Measurements from ENCODE around the gene DTYMK. TPM values are rescaled to one million over a fixed set of nuclear protein-coding genes. Genes with fewer than 3 reads are reported as not detected.

The DTYMK gene
- total and polyA plus RNA-seq, 2 donors (not counting 1 experiment from before 2014, with no cell fraction given) = 19.5 to 26.3 TPM

DNA sequence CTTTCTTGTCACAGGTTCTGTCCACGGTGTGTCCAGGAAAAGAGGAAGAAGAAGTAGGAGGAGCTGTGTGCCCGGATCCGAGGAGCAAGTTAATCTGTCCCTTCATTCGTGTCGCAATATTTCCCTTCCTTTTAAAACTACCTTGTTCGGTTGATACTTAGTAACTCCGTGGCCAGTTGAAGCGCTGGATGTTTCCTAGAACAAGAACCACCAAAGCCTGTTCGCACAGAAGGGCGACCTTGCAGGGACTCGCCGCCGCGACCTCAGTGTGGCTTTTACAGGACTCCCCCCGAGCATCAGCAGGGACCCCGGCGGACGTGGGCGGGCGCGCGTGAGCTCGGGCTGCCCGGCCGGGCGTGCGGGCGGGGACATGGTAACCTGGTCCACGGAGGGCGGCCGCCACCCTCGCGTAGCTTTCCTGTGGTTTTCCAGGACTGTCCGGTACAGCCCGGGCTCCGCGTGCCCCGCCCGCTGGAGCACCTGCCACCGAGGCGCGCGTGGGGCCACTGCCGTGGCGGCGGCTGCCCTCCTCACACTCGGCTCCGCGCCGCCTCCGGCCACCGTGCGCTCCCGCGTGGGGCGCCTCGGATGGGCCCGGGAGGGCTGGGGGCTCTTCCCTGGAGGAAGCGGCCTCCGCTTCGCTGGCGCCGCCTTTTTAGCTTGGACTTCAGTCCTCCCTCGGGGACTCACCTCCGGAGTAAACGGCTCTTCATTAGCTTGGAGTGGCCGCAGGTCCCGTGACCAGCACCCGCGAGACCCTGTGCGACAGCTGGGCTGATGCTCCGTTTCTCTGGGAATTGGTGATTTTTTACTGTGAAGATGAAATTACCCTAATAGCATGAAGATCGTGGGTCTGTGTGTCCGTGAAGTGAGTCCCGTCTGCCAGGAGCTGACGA is 38.6 kb upstream of the DTYMK start:
- no peaks in the 10 kb centered on the region for H3K4me1 ChIP-seq (ENCODE audit: control insufficient read depth in 2 of 2, insufficient read depth in 2 of 2, low read length in 2 of 2)
- H3K79me2 ChIP-seq (ENCODE audit: control insufficient read depth, insufficient read depth, low read length) = peaks cover 14% of the 10 kb centered on the region
- Mint-ChIP-seq H3K4me3 (no peak overlapping the region), H3K27me3 (no peaks in the 10 kb centered on the region), H3K4me1 (peaks cover 5% of the 10 kb centered on the region), H3K9me3 (ENCODE audit: insufficient read depth) (no peaks in the 10 kb centered on the region), H3K27ac (no peak overlapping the region)
- intact Hi-C loops (cut with micrococcal nuclease) = no loop called here
- WGBS (ENCODE audit: insufficient coverage) = 97% methylated on average over 62 of the region's 76 CpGs
- ChIA-PET POLR2A (no interaction called here), CTCF (interaction anchor here (0.8 to 1.7 kb wide), 4 partner anchors 8 to 153 kb away, joined by 3 to 5 read pairs (median 4); partner anchors contain the start of gene ING5)
- H3K4me3 ChIP-seq (ENCODE audit: control extremely low read depth in 1 of 5, extremely low read depth in 1 of 5, insufficient read depth in 1 of 5, low read depth in 2 of 5, low read length in 4 of 5) = no peak overlapping the region
- H2AFZ ChIP-seq (ENCODE audit: insufficient read depth, low read depth, low read length, poor library complexity, severe bottlenecking) = no peak overlapping the region
- H3K27ac ChIP-seq (ENCODE audit: low read length in 2 of 2) = no peak overlapping the region
- peaks cover 2 to 29% of the 10 kb centered on the region in 2 experiments for H3K36me3 ChIP-seq (replicated peaks in 1 of 2; ENCODE audit: control extremely low read depth in 1 of 2, control insufficient read depth in 1 of 2, extremely low read depth in 1 of 2, insufficient read depth in 2 of 2, low read length in 1 of 2)
- H3K9me3 ChIP-seq (ENCODE audit: control extremely low read depth in 1 of 3, control insufficient read depth in 2 of 3, insufficient read depth in 1 of 3, low read length in 2 of 3) = peaks cover 0 to 17% (median 5%) of the 10 kb centered on the region in 3 donors
- no peak for TF ChIP-seq EZH2 (IDR thresholded peaks at IDR 0.05; ENCODE audit: borderline replicate concordance, insufficient read depth, low read depth, low read length, poor library complexity, severe bottlenecking)
- TF ChIP-seq, protein P1, sequence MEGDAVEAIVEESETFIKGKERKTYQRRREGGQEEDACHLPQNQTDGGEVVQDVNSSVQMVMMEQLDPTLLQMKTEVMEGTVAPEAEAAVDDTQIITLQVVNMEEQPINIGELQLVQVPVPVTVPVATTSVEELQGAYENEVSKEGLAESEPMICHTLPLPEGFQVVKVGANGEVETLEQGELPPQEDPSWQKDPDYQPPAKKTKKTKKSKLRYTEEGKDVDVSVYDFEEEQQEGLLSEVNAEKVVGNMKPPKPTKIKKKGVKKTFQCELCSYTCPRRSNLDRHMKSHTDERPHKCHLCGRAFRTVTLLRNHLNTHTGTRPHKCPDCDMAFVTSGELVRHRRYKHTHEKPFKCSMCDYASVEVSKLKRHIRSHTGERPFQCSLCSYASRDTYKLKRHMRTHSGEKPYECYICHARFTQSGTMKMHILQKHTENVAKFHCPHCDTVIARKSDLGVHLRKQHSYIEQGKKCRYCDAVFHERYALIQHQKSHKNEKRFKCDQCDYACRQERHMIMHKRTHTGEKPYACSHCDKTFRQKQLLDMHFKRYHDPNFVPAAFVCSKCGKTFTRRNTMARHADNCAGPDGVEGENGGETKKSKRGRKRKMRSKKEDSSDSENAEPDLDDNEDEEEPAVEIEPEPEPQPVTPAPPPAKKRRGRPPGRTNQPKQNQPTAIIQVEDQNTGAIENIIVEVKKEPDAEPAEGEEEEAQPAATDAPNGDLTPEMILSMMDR (IDR thresholded peaks at IDR 0.05) = no peak
- no peaks in the 10 kb centered on the region for H3K27me3 ChIP-seq (replicated peaks in 1 of 4; ENCODE audit: control extremely low read depth in 1 of 4, control insufficient read depth in 3 of 4, insufficient read depth in 4 of 4, low read length in 3 of 4)
- ATAC-seq (ENCODE audit: low read depth) (no peak), DNase-seq (no peak)
- H4K20me1 ChIP-seq (ENCODE audit: control insufficient read depth, insufficient read depth, low read length, poor library complexity, severe bottlenecking) = no peaks in the 10 kb centered on the region
- H3K9ac ChIP-seq (ENCODE audit: low read length) = no peak overlapping the region
- no peak overlapping the region for H3K4me2 ChIP-seq (replicated peaks; ENCODE audit: low read depth, low read length, poor library complexity, severe bottlenecking)
